TTC549 (cell line): ENCODE measurements around the gene ALDH3A1.

Source experiments
- FAIRE-seq: peaks from 2 replicates; lab custom pipeline; 2012; peaks lifted over from hg19 to GRCh38; lab: Jason Lieb, UNC

The ALDH3A1 gene

DNA sequence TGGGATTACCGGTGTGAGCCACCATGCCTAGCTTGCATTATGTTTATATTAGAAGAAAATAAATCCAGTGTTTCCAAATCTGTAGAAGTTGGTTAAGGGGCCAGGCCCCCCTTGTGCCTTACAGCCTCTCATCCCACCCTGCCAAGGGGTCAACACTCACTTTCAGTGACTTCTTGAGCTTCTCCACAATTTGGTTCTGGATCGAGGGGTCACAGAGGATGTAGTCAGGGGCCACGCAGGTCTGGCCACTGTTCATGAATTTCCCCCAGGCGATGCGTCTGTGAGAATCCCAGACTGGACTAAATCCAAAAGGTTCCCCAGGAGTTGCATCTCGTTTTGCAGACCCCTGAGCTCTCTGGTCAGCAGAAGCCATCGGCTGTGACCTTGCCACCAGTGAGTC is 7.2 kb downstream of the ALDH3A1 start:
- FAIRE-seq: no peak

GRCh38 chr17:19739241-19740201 is 8.6 kb downstream of the ALDH3A1 start:
- no peak for FAIRE-seq

- no peak for FAIRE-seq
These were observed 9.3 kb downstream of the ALDH3A1 start for GRCh38 chr17:19738757-19739156.

- FAIRE-seq: no peak
These were observed 10.0 kb downstream of the ALDH3A1 start for GRCh38 chr17:19738073-19738449.

GRCh38 chr17:19737305-19738072 is 10.6 kb downstream of the ALDH3A1 start:
- FAIRE-seq: no peak

- FAIRE-seq: no peak
These were observed 12.0 kb downstream of the ALDH3A1 start for GRCh38 chr17:19736071-19736470.

- FAIRE-seq: no peak
These were observed 14.1 kb downstream of the ALDH3A1 start for GRCh38 chr17:19733953-19734526.

DNA sequence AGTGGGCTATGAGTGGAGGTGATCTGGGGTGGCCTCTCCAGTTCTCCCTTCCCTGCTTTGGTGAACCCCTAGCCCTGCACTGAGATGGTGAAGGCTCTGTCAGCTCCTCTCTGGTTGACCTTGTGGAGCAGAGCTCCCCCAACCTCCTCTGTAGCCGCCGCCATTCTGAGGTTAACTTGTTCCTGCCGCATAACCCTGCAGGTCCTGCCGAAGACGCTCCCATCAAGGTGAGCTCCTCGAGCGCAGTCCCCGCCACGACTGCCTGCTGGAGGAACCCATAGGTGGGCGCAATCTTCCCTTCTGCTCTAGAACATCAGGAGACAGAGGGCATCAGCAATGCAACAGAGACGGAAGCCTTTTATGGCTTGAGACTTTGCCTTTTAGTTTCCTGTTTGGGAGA is 16.5 kb downstream of the ALDH3A1 start:
- no peak for FAIRE-seq

DNA sequence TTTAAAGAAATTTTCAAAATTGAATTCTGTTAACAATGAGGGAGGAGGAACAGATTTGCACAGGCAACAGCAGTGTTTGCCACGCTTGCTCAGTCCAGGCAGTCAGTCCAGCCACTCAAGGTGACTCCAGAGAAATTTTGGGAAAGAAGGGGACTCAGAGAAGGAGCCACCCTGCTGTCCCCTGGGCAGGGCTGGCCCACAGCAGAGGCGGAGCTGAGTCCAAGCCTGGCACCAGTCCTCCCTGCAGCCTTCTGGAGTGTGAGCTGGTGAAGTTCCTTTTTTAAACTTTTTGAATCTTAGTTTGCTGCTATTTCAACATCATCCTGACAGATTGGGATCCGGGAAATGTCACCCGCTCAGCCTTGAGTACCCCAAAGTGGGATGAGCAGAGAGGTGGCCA is 17.3 kb downstream of the ALDH3A1 start:
- FAIRE-seq: no peak

- no peak for FAIRE-seq
These were observed 18.2 kb downstream of the ALDH3A1 start for GRCh38 chr17:19729900-19730299.

- FAIRE-seq: no peak
These were observed 20.0 kb downstream of the ALDH3A1 start for GRCh38 chr17:19728084-19728495.

GRCh38 chr17:19727501-19728078 is 20.5 kb downstream of the ALDH3A1 start:
- no peak for FAIRE-seq

- no peak for FAIRE-seq
These were observed 21.3 kb downstream of the ALDH3A1 start for GRCh38 chr17:19726631-19727376.

GRCh38 chr17:19725486-19725885 is 22.6 kb downstream of the ALDH3A1 start:
- FAIRE-seq: no peak

DNA sequence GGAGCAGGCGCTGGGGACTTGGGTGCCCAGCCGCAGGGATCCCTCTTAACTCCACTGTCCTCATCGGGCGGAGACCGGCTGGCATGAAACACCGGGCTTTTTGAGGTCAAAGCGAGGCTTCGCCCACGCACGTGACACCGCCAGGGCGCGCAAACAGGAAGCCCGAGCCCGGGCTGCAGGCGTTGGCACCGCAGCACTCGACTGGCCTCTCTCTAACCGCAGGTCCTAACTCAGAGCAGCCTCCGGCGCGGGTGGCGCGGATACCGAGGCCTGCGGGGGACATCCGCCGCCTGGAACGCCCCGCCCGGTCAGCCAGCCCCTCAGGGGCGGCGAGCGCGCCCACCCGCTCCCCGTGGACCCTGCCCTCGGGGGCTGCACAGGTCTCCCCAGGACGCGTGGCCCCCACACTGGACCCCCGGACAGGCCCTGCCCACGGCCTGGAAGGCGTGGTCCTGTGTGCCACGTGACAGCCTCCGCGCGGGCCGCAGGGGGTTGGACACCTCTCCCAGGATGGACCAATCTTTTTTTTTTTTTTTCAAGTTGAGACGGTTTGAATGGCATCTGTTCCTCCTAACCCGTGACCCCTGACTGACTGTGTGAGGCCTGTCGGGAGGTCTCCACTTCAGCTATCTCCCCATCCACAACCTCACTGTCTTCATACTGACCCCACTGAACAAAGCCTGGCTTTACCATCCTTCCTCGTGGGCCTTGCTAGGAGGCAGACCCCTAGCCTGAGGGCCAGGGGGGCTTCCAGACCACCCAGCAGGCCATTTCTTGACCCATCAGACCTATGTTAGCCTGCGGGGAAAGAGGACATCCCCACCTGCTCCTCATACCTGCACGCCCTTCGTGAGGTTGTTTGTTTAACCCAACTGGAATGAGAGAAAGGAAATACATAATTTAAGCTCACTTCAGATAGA is 23.3 kb downstream of the ALDH3A1 start:
- FAIRE-seq: no peak

DNA sequence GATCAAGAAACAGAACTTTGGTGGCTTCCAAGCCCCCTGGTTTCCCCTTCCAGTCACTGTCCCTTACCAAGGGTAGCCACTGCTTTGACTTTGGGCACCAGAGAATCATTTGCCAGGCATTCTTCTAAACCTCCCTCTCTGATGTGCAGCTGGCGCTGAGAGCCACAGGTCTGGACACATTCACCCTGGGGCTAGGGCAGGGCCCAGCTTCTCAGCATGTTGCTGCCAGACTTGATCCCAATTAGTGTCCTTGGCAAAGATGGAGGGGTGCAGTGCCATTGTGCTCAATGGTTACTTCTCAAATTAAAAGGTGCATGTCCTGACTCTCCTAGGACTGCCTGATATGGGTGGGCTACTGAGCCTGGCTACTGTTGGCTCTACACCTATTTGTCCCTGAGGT is 24.1 kb downstream of the ALDH3A1 start:
- no peak for FAIRE-seq

GRCh38 chr17:19720631-19721426 is 27.3 kb downstream of the ALDH3A1 start:
- FAIRE-seq: no peak

GRCh38 chr17:19720210-19720475 is 28.0 kb downstream of the ALDH3A1 start:
- no peak for FAIRE-seq

DNA sequence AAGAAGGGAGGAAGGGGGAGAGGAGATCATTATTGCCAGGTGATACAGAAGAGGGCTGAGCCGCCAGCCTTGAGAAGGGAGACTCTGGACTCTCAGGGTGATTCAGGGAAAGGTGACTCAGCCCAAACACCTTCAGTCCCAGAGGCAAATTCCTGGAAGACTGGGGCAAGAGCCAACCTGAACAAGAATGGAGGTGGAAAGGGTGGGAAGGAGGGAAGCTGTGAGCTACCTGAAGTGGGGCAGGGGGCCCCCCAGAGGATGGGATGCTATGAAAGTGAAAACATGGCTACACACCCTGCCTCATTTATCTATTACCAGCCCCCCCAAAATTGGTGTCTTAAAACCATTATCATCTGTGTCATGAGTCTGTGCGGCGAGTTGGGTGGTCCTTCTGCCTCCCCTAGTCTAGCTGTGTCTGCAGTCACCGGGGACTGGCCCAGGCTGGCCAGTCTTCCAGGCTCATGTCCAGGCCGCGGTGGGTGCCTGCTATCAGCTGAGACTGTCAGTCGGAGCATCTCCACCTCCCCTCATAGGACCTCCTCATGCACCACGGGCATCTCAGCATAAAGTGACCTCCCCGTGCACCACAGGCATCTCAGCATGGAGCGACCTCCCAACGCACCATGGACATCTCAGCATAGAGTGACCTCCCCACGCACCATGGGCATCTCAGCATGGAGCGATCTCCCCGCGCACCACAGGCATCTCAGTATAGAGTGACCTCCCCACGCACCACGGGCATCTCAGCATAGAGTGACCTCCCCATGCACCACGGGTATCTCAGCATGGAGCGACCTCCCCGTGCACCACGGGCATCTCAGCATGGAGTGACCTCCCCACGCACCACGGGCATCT is 28.5 kb downstream of the ALDH3A1 start:
- no peak for FAIRE-seq
